B cell (primary cell): ENCODE measurements around the gene KDM6B. TPM values are rescaled to one million over a fixed set of nuclear protein-coding genes. Genes with fewer than 3 reads are reported as not detected.
A peak's percentile ranks its signal among the peaks of the same experiment; 100 is the strongest.

Experiments used
- ATAC-seq: fragments of 200-7000 bp; cut with Tn5 transposase; one replicate; pipeline ENCODE4 v1.10.0; 2021; ENCODE audit warnings: low read depth, mild to moderate bottlenecking, moderate number of reproducible peaks, moderate library complexity
- CTCF ChIA-PET: fragments of 350-600 bp; sonication (Branson Sonifier 250); formaldehyde crosslinking; loops from one replicate; lab custom pipeline; 2021; ENCODE audit warnings: antibody characterized with exemption, inconsistent platforms; lab: Charles Lee
- POLR2A ChIA-PET: fragments of 350-600 bp; sonication (Branson Sonifier 250); formaldehyde crosslinking; loops from one replicate; lab custom pipeline; 2021; ENCODE audit warnings: antibody characterized with exemption; lab: Charles Lee
- DNase-seq: peaks from one replicate; pipeline ENCODE4 v3.0.0; 2013
- H2AFZ ChIP-seq: 2 replicates; pipeline ENCODE4 v1.6.1; 2012; ENCODE audit warnings: mild to moderate bottlenecking, low read depth, low read length; ENCODE audit not compliant: insufficient read depth, poor library complexity, severe bottlenecking
- H3K27ac ChIP-seq, 2 donors: 1 replicate in 1 of 2; 2 replicates in 1 of 2; pipeline ENCODE4 v1.5.1; 2012 to 2013; ENCODE audit warnings: low read length in 2 of 2, mild to moderate bottlenecking in 2 of 2, moderate library complexity in 1 of 2
- H3K27me3 ChIP-seq, 4 experiments: fragments of 200-600 bp in 1 of 4; sonication (generic) in 1 of 4; replicated peaks in 1 of 4; 1 replicate in 2 of 4; 2 replicates in 2 of 4; pipeline versions ENCODE4 v1.6.1 to v1.7.0; 2013 to 2016; ENCODE audit warnings: low read length in 3 of 4, mild to moderate bottlenecking in 2 of 4, mixed read lengths in 1 of 4, moderate library complexity in 1 of 4; ENCODE audit not compliant: insufficient read depth in 4 of 4, control insufficient read depth in 3 of 4; ENCODE audit errors: control extremely low read depth in 1 of 4
- H3K36me3 ChIP-seq, 2 experiments: replicated peaks in 1 of 2; 1 replicate in 1 of 2; 2 replicates in 1 of 2; pipeline versions ENCODE4 v1.6.1 to v1.7.1; 2013; ENCODE audit warnings: low read length in 1 of 2; ENCODE audit not compliant: insufficient read depth in 2 of 2, control insufficient read depth in 1 of 2; ENCODE audit errors: control extremely low read depth in 1 of 2, extremely low read depth in 1 of 2
- H3K4me1 ChIP-seq, 2 donors: fragments of 200-600 bp in 1 of 2; sonication (generic) in 1 of 2; 1 replicate in 1 of 2; 2 replicates in 1 of 2; pipeline versions ENCODE4 v1.5.1 to v1.6.1; 2013 to 2017; ENCODE audit warnings: low read length in 2 of 2; ENCODE audit not compliant: control insufficient read depth in 2 of 2, insufficient read depth in 2 of 2
- H3K4me2 ChIP-seq: replicated peaks from 2 replicates; pipeline ENCODE3; 2012; ENCODE audit warnings: mild to moderate bottlenecking, low read depth, low read length; ENCODE audit not compliant: poor library complexity, severe bottlenecking
- H3K4me3 ChIP-seq, 5 experiments: fragments of 200-600 bp in 1 of 5; sonication (generic) in 1 of 5; 1 replicate in 3 of 5; 2 replicates in 2 of 5; pipeline versions ENCODE4 v1.5.1 to v1.7.0; 2011 to 2016; ENCODE audit warnings: low read length in 4 of 5, mild to moderate bottlenecking in 4 of 5, low read depth in 2 of 5, control low read depth in 1 of 5, moderate library complexity in 1 of 5; ENCODE audit not compliant: insufficient read depth in 1 of 5; ENCODE audit errors: control extremely low read depth in 1 of 5, extremely low read depth in 1 of 5
- H3K79me2 ChIP-seq: fragments of 200-600 bp; sonication (generic); one replicate; pipeline ENCODE4 v1.6.0; 2016; ENCODE audit warnings: low read length; ENCODE audit not compliant: control insufficient read depth, insufficient read depth
- H3K9ac ChIP-seq: fragments of 200-600 bp; sonication (generic); 2 replicates; pipeline ENCODE4 v1.6.1; 2017; ENCODE audit warnings: mild to moderate bottlenecking, low read length, moderate library complexity
- H3K9me3 ChIP-seq, 3 donors: one replicate each; pipeline versions ENCODE4 v1.6.1 to v1.7.1; 2013; ENCODE audit warnings: low read length in 2 of 3; ENCODE audit not compliant: control insufficient read depth in 2 of 3, insufficient read depth in 1 of 3; ENCODE audit errors: control extremely low read depth in 1 of 3
- H4K20me1 ChIP-seq: 2 replicates; pipeline ENCODE4 v1.6.0; 2012; ENCODE audit warnings: mild to moderate bottlenecking, low read length; ENCODE audit not compliant: insufficient read depth, control insufficient read depth, poor library complexity, severe bottlenecking
- H3K27ac Mint-ChIP-seq: one replicate; pipeline ENCODE4 v1.8.0; 2021; ENCODE audit warnings: mixed read lengths
- H3K27me3 Mint-ChIP-seq: one replicate; pipeline ENCODE4 v1.8.0; 2021; ENCODE audit warnings: mixed read lengths
- H3K4me1 Mint-ChIP-seq: one replicate; pipeline ENCODE4 v1.8.0; 2021; ENCODE audit warnings: mixed read lengths
- H3K4me3 Mint-ChIP-seq: one replicate; pipeline ENCODE4 v1.8.0; 2021; ENCODE audit warnings: mixed read lengths
- H3K9me3 Mint-ChIP-seq: one replicate; pipeline ENCODE4 v1.8.0; 2022; ENCODE audit warnings: mixed read lengths; ENCODE audit not compliant: insufficient read depth
- CTCF ChIP-seq: fragments of 200-600 bp; IDR thresholded peaks from one replicate; pipeline ENCODE4 v1.8.0; 2022; ENCODE audit warnings: antibody characterized with exemption, mild to moderate bottlenecking
- EZH2 ChIP-seq: IDR thresholded peaks from 2 replicates; pipeline ENCODE4 v1.6.1; 2012; ENCODE audit warnings: borderline replicate concordance, low read depth, mild to moderate bottlenecking, moderate library complexity, low read length; ENCODE audit not compliant: insufficient read depth, poor library complexity, severe bottlenecking
- WGBS: methylation state at CpG from one replicate; pipeline ENCODE4 v1.1.5; 2013; ENCODE audit warnings: missing lambda C conversion rate; ENCODE audit not compliant: insufficient coverage; 5-methylcytosine and 5-hydroxymethylcytosine counted together
- intact Hi-C: fragments of 100-400 bp; cut with micrococcal nuclease; formaldehyde crosslinking; loops from one replicate; pipeline ENCODE4 v1.10.0; 2022
- polyA plus RNA-seq: library from polyadenylated mRNA; depleted of rRNA; stranded (reverse); fragments of >200 nt; gene quantifications from 2 replicates; pipeline ENCODE4 v1.2.3, GENCODE V29; 2012
- total RNA-seq, 2 donors: library from RNA; stranded (reverse); fragments of 120-200 nt in 1 of 2; gene quantifications; 1 replicate in 1 of 2; 2 replicates in 1 of 2; pipeline versions ENCODE4 v1.2.3 to v1.2.4, GENCODE V29; 2013 to 2022

Gene KDM6B
- total and polyA plus RNA-seq, 2 donors (not counting 1 experiment from before 2014, with no cell fraction given) = 18.6 to 110 TPM

DNA sequence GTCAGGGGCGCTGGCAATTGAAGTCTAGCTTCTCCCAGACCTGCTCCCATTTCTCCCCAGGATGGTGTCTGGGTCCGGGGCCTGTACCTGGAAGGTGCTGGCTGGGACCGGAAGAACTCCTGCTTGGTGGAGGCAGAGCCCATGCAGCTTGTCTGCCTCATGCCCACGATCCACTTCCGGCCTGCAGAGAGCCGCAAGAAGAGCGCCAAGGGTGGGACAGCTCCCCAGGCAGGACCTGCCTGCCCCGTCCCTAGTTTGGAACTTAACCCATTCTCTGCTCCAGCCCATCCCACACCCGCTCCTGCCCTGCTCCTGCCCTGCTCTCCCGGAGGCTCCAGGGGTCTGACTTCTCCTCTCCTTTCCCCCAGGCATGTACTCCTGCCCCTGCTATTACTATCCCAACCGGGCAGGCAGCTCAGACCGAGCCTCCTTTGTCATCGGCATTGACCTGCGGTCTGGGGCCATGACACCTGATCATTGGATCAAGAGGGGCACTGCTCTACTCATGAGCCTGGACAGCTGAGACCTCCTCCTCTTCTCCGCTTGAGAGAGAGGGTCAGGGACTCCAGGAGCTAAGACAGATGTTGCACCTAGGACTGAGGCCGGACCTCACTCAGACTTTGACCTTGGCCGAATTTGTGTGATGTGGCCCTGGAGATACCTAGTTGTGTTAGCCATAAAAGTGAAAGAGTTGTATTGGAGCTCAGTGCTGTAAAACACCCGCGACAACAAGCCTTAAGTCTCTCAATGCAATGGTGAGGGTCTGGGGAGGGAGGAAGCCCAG is 814 bp upstream of the KDM6B start:
- peak overlapping the region; percentile 65 for H2AFZ ChIP-seq
- intact Hi-C loops = loop anchor here (10.0 kb wide), 2 partner anchors 818 to 1178 kb away; partner anchors contain the start of genes C17orf100, MED31 and RNASEK
- peaks cover 28% of the 10 kb centered on the region for H3K4me1 Mint-ChIP-seq
- ChIA-PET POLR2A (interaction anchor here (0.5 to 3.2 kb wide), 11 partner anchors 9 to 814 kb away, joined by 3 to 21 read pairs (median 5); partner anchors contain the start of genes CYB5D1, NAA38 and TP53), CTCF (interaction anchor here (0.6 to 4.5 kb wide), 15 partner anchors 8 to 286 kb away, joined by 3 to 53 read pairs (median 4); partner anchors contain the start of genes NAA38 and TRAPPC1)
- H3K9me3 Mint-ChIP-seq = no peaks in the 10 kb centered on the region
- H3K4me3 Mint-ChIP-seq = peak overlapping the region; percentile 99
- peak overlapping the region; percentile 89 for H3K27ac Mint-ChIP-seq
- no peaks in the 10 kb centered on the region for H3K36me3 ChIP-seq
- H3K9ac ChIP-seq = peak overlapping the region; percentile 83
- peak overlapping the region; percentile 99 for H3K4me2 ChIP-seq
- peaks cover 12% of the 10 kb centered on the region for H4K20me1 ChIP-seq
- H3K9me3 ChIP-seq = peaks cover 0 to 4% (median 0%) of the 10 kb centered on the region in 3 donors
- H3K79me2 ChIP-seq = peaks cover 30% of the 10 kb centered on the region
- 64% methylated on average over 17 of the region's 19 CpGs for WGBS
- DNase-seq = no peak
- TF ChIP-seq CTCF (no peak), EZH2 (no peak)
- peaks cover 22% of the 10 kb centered on the region for H3K27me3 Mint-ChIP-seq
- ATAC-seq = no peak
- H3K4me1 ChIP-seq = peaks cover 28 to 39% of the 10 kb centered on the region in 2 donors
- H3K27ac ChIP-seq = peak overlapping the region in 1 of 2 donors; percentile 100
- H3K4me3 ChIP-seq = peak overlapping the region in 4 of 5 experiments; percentile 77 to 99 (median 96)
- H3K27me3 ChIP-seq = peaks cover 0 to 13% (median 2%) of the 10 kb centered on the region in 4 experiments
